Measurements from ENCODE around the gene UBE2B.
"Not testable (repeated sequence)": the region's sequence is repeated elsewhere in the genome, so short reads cannot be mapped to it uniquely, and the experiment has no call there.

The UBE2B gene

DNA sequence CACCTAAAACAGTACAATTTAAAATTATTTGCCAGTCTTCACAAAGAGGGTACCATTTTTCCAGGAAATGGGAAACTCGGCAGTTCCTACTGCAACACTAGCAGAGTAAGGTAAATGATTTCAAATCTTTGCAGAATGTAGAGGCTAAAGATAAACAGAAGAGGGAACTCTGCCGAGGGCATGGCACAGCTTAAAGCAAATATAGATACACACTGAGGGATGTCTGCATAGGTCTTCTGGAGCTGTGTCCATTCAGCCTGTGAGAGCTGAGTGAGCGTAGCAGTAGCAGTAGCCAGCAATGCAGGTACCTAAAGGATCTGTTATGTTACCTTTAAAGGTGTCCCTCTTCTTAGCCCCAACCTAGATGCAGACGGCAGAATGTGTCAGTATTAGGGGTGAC lies 21.9 kb upstream of the UBE2B start:
- H3K4me3 ChIP-seq (ENCODE audit: insufficient read length, low read depth) = no peak overlapping the region
- no peaks in the 10 kb centered on the region for H3K9me3 ChIP-seq (ENCODE audit: insufficient read depth, low read length)
- H3K4me1 ChIP-seq (ENCODE audit: insufficient read depth, insufficient read length) = no peaks in the 10 kb centered on the region
- no peak for DNase-seq (ENCODE audit: low read depth, low spot score)
- TF ChIP-seq SUZ12 (IDR thresholded peaks at IDR 0.05; ENCODE audit: extremely low read depth, insufficient read depth, insufficient read length) = no peak
- no peak for TF ChIP-seq ZNF274 (IDR thresholded peaks at IDR 0.05; ENCODE audit: low read depth, low read length)
- TF ChIP-seq YY1 (IDR thresholded peaks at IDR 0.05; ENCODE audit: insufficient read depth, insufficient read length) = no peak
- no peaks in the 10 kb centered on the region for H3K27me3 ChIP-seq (ENCODE audit: insufficient read depth, insufficient read length)
- H3K9ac ChIP-seq (ENCODE audit: insufficient read length, low read depth) = no peak overlapping the region
- peaks cover 5% of the 10 kb centered on the region for H3K36me3 ChIP-seq (ENCODE audit: insufficient read depth, insufficient read length, low read length)

DNA sequence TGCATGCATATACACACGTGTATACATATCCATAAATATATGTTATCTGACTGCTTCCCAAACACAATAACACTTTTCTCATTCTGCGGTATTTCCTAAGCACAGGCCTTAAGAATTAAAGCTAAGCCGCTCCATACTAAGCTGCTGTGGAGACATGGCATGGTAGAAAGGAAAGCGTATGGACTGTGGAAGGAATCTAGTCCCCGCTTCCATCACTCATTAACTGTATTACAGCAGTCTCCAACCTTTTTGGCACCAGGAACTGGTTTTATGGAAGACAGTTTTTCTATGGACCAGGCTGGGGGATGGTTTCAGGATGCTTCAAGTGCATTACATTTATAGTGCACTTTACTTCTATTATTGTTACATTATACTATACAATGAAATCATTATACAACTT lies 15.7 kb upstream of the UBE2B start:
- no peaks in the 10 kb centered on the region for H3K27me3 ChIP-seq (ENCODE audit: insufficient read depth, insufficient read length)
- no peak for TF ChIP-seq YY1 (IDR thresholded peaks at IDR 0.05; ENCODE audit: insufficient read depth, insufficient read length)
- TF ChIP-seq SUZ12 (IDR thresholded peaks at IDR 0.05; ENCODE audit: extremely low read depth, insufficient read depth, insufficient read length) = no peak
- TF ChIP-seq ZNF274 (IDR thresholded peaks at IDR 0.05; ENCODE audit: low read depth, low read length) = no peak
- H3K4me3 ChIP-seq (ENCODE audit: insufficient read length, low read depth) = no peak overlapping the region
- no peaks in the 10 kb centered on the region for H3K36me3 ChIP-seq (ENCODE audit: insufficient read depth, insufficient read length, low read length)
- H3K9me3 ChIP-seq (ENCODE audit: insufficient read depth, low read length) = no peaks in the 10 kb centered on the region
- H3K4me1 ChIP-seq (ENCODE audit: insufficient read depth, insufficient read length) = no peaks in the 10 kb centered on the region
- DNase-seq (ENCODE audit: low read depth, low spot score) = no peak
- H3K9ac ChIP-seq (ENCODE audit: insufficient read length, low read depth) = no peak overlapping the region

GRCh38 chr5:134365604-134366003 lies 5.8 kb upstream of the UBE2B start:
- Histone ChIP-seq H3K36me3 (ENCODE audit: insufficient read depth, insufficient read length, low read length) (no peaks in the 10 kb centered on the region), H3K4me1 (ENCODE audit: insufficient read depth, insufficient read length) (no peaks in the 10 kb centered on the region), H3K4me3 (ENCODE audit: insufficient read length, low read depth) (no peak overlapping the region), H3K27me3 (ENCODE audit: insufficient read depth, insufficient read length) (no peaks in the 10 kb centered on the region), H3K9me3 (ENCODE audit: insufficient read depth, low read length) (no peaks in the 10 kb centered on the region), H3K9ac (ENCODE audit: insufficient read length, low read depth) (no peak overlapping the region)
- TF ChIP-seq SUZ12 (IDR thresholded peaks at IDR 0.05; ENCODE audit: extremely low read depth, insufficient read depth, insufficient read length) = no peak
- TF ChIP-seq ZNF274 (IDR thresholded peaks at IDR 0.05; ENCODE audit: low read depth, low read length) = no peak
- TF ChIP-seq YY1 (IDR thresholded peaks at IDR 0.05; ENCODE audit: insufficient read depth, insufficient read length) = no peak
- DNase-seq (ENCODE audit: low read depth, low spot score) = no peak

GRCh38 chr5:134370311-134370870 lies 978 bp upstream of the UBE2B start:
- Histone ChIP-seq H3K4me1 (ENCODE audit: insufficient read depth, insufficient read length) (no peaks in the 10 kb centered on the region), H3K4me3 (ENCODE audit: insufficient read length, low read depth) (peak overlapping the region; percentile 34), H3K9me3 (ENCODE audit: insufficient read depth, low read length) (no peaks in the 10 kb centered on the region), H3K27me3 (ENCODE audit: insufficient read depth, insufficient read length) (no peaks in the 10 kb centered on the region), H3K9ac (ENCODE audit: insufficient read length, low read depth) (peak overlapping the region; percentile 74), H3K36me3 (ENCODE audit: insufficient read depth, insufficient read length, low read length) (peaks cover 15% of the 10 kb centered on the region)
- no peak for TF ChIP-seq SUZ12 (IDR thresholded peaks at IDR 0.05; ENCODE audit: extremely low read depth, insufficient read depth, insufficient read length)
- DNase-seq (ENCODE audit: low read depth, low spot score) = no peak

- TF ChIP-seq YY1 (IDR thresholded peaks at IDR 0.05; ENCODE audit: insufficient read depth, insufficient read length) (no peak), SUZ12 (IDR thresholded peaks at IDR 0.05; ENCODE audit: extremely low read depth, insufficient read depth, insufficient read length) (no peak), ZNF274 (IDR thresholded peaks at IDR 0.05; ENCODE audit: low read depth, low read length) (no peak)
- Histone ChIP-seq H3K27me3 (ENCODE audit: insufficient read depth, insufficient read length) (no peaks in the 10 kb centered on the region), H3K4me1 (ENCODE audit: insufficient read depth, insufficient read length) (no peaks in the 10 kb centered on the region), H3K4me3 (ENCODE audit: insufficient read length, low read depth) (peak overlapping the region; percentile 85), H3K36me3 (ENCODE audit: insufficient read depth, insufficient read length, low read length) (peaks cover 27% of the 10 kb centered on the region), H3K9ac (ENCODE audit: insufficient read length, low read depth) (peak overlapping the region; percentile 93), H3K9me3 (ENCODE audit: insufficient read depth, low read length) (no peaks in the 10 kb centered on the region)
- DNase-seq (ENCODE audit: low read depth, low spot score) = peak; percentile 32
These were observed 518 bp downstream of the UBE2B start for GRCh38 chr5:134371834-134372340.

GRCh38 chr5:134373633-134374032 lies 2.3 kb downstream of the UBE2B start:
- not testable (repeated sequence) for DNase-seq (ENCODE audit: low read depth, low spot score); H3K9me3 ChIP-seq (ENCODE audit: insufficient read depth, low read length); H3K4me1 ChIP-seq (ENCODE audit: insufficient read depth, insufficient read length); H3K4me3 ChIP-seq (ENCODE audit: insufficient read length, low read depth); H3K27me3 ChIP-seq (ENCODE audit: insufficient read depth, insufficient read length); H3K9ac ChIP-seq (ENCODE audit: insufficient read length, low read depth)
- H3K36me3 ChIP-seq (ENCODE audit: insufficient read depth, insufficient read length, low read length) = peaks cover 42% of the 10 kb centered on the region

DNA sequence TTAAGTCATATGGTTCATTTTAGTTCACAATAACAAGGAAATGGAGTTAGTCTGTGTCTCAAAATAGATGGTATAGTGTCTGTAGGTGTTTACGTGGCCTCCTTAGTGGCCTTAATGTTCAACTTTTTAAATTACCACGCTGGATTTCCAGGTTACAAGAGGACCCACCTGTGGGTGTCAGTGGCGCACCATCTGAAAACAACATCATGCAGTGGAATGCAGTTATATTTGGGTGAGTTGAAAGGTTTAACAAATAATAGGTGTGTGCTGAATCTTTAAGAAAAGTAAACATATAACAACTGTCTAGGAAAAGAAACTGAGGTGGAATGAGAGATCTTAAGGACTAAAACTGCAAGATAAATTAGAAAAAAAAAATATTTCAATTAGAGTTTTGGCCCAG lies 2.9 kb downstream of the UBE2B start:
- no peaks in the 10 kb centered on the region for H3K27me3 ChIP-seq (ENCODE audit: insufficient read depth, insufficient read length)
- H3K9ac ChIP-seq (ENCODE audit: insufficient read length, low read depth) = no peak overlapping the region
- H3K36me3 ChIP-seq (ENCODE audit: insufficient read depth, insufficient read length, low read length) = peaks cover 48% of the 10 kb centered on the region
- H3K4me1 ChIP-seq (ENCODE audit: insufficient read depth, insufficient read length) = no peaks in the 10 kb centered on the region
- no peak for DNase-seq (ENCODE audit: low read depth, low spot score)
- H3K9me3 ChIP-seq (ENCODE audit: insufficient read depth, low read length) = no peaks in the 10 kb centered on the region
- TF ChIP-seq ZNF274 (IDR thresholded peaks at IDR 0.05; ENCODE audit: low read depth, low read length) = no peak
- no peak for TF ChIP-seq SUZ12 (IDR thresholded peaks at IDR 0.05; ENCODE audit: extremely low read depth, insufficient read depth, insufficient read length)
- H3K4me3 ChIP-seq (ENCODE audit: insufficient read length, low read depth) = no peak overlapping the region

DNA sequence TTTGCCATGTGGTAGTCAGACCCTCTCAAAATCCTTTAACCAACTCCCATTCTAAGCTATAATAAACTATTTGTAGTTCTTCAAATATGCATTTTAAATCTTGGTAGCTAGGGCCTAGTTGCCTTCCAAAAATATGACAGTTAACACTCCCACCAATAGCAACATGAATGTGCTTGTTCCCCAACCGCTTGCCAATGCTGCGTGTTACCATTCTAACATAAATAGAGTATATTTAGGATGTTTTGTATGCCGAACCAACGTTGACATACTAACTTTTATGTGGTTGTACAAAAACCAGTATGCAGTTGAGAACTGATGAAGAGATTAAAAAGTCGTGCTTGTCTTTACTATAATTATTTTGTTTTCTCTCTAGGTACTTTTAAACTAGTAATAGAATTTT lies 9.0 kb downstream of the UBE2B start:
- Histone ChIP-seq H3K9ac (ENCODE audit: insufficient read length, low read depth) (no peak overlapping the region), H3K36me3 (ENCODE audit: insufficient read depth, insufficient read length, low read length) (peaks cover 77% of the 10 kb centered on the region), H3K27me3 (ENCODE audit: insufficient read depth, insufficient read length) (no peaks in the 10 kb centered on the region), H3K4me1 (ENCODE audit: insufficient read depth, insufficient read length) (no peaks in the 10 kb centered on the region), H3K4me3 (ENCODE audit: insufficient read length, low read depth) (no peak overlapping the region), H3K9me3 (ENCODE audit: insufficient read depth, low read length) (no peaks in the 10 kb centered on the region)
- DNase-seq (ENCODE audit: low read depth, low spot score) = no peak
- TF ChIP-seq SUZ12 (IDR thresholded peaks at IDR 0.05; ENCODE audit: extremely low read depth, insufficient read depth, insufficient read length) = no peak
- TF ChIP-seq ZNF274 (IDR thresholded peaks at IDR 0.05; ENCODE audit: low read depth, low read length) = no peak
- no peak for TF ChIP-seq YY1 (IDR thresholded peaks at IDR 0.05; ENCODE audit: insufficient read depth, insufficient read length)

DNA sequence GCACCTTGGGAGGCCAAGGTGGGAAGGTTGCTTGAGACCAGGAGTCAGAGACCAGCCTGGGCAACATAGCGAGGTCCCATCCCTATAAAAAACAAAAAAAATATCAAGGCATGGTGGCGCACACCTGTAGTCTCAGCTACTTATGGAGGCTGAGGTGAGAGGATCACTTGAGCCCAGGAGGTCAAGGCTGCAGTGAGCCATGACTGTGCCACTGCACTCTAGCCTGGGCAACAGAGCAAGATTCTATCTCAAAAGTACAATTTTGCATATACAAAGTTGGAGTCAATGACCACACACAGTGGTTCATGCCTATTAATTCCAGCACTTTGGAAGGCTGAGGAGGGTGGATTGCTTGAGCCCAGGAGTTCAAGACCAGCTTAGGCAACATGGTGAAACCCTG lies 10.8 kb downstream of the UBE2B start:
- H3K4me1 ChIP-seq (ENCODE audit: insufficient read depth, insufficient read length); H3K4me3 ChIP-seq (ENCODE audit: insufficient read length, low read depth); H3K9ac ChIP-seq (ENCODE audit: insufficient read length, low read depth); H3K27me3 ChIP-seq (ENCODE audit: insufficient read depth, insufficient read length); DNase-seq (ENCODE audit: low read depth, low spot score); H3K9me3 ChIP-seq (ENCODE audit: insufficient read depth, low read length): not testable (repeated sequence)
- peaks cover 65% of the 10 kb centered on the region for H3K36me3 ChIP-seq (ENCODE audit: insufficient read depth, insufficient read length, low read length)
